Pancreas (tissue), 10 donors: ENCODE data around the gene UGT1A9. TPM values are rescaled to one million over a fixed set of nuclear protein-coding genes. Genes with fewer than 3 reads are reported as not detected.
"Not testable (repeated sequence)": the region's sequence is repeated elsewhere in the genome, so short reads cannot be mapped to it uniquely, and the experiment has no call there.

Experiments
- ATAC-seq, 4 donors: fragments of 200-7000 bp; cut with Tn5 transposase; one replicate each; pipeline versions ENCODE4 v1.8.0 to v1.9.1; 2020; ENCODE audit warnings: mild to moderate bottlenecking in 4 of 4, moderate library complexity in 4 of 4
- DNase-seq, 6 donors: peaks; one replicate each; pipeline ENCODE4 v3.0.0-alpha.2; 2020
- FAIRE-seq: peaks from 2 replicates; lab custom pipeline; 2012; peaks lifted over from hg19 to GRCh38; lab: Jason Lieb, UNC
- H3K27ac ChIP-seq, 4 donors: fragments of 200-600 bp; sonication (generic); 1 replicate in 3 of 4; 2 replicates in 1 of 4; pipeline versions ENCODE4 v1.5.0 to v1.8.0; 2020
- H3K27me3 ChIP-seq, 4 donors: fragments of 200-600 bp; one replicate each; pipeline ENCODE4 v1.8.0; 2021
- H3K36me3 ChIP-seq, 3 donors: fragments of 200-600 bp; sonication (generic) in 1 of 3; one replicate each; pipeline versions ENCODE4 v1.5.0 to v1.8.0; 2020 to 2021
- H3K4me1 ChIP-seq, 3 donors: fragments of 200-600 bp; one replicate each; pipeline ENCODE4 v1.8.0; 2021
- H3K4me3 ChIP-seq, 4 donors: fragments of 200-600 bp; sonication (generic) in 2 of 4; one replicate each; pipeline versions ENCODE4 v1.5.0 to v1.8.0; 2020 to 2021
- H3K9me3 ChIP-seq, 4 donors: fragments of 200-600 bp; one replicate each; pipeline ENCODE4 v1.8.0; 2021
- whole genome bisulfite sequencing, 2 donors: extraction: QIAGEN DNeasy Blood & Tissue Kit; methylation state at CpG; one replicate each; pipeline ENCODE4 v1.1.7; 2013; 5-methylcytosine and 5-hydroxymethylcytosine counted together
- intact Hi-C, 3 donors: fragments of 100-400 bp; cut with DNase I; formaldehyde crosslinking; loops; one replicate each; pipeline versions ENCODE4 v1.11.1 to v1.14.2; 2022
- polyA plus RNA-seq, 2 donors: library from polyadenylated mRNA; stranded (reverse); fragments of 200-250 nt; gene quantifications; one replicate each; pipeline ENCODE4 v1.2.3, GENCODE V29; 2013
- total RNA-seq, 6 donors: library from RNA; stranded (reverse); fragmentation: NEBNext Ultra II Directional in 4 of 6; extraction: Animal tissue kit (Norgen Biotek cat#: 25700) in 4 of 6; gene quantifications; one replicate each; pipeline versions ENCODE4 v1.2.1 to v1.2.4, GENCODE V29; 2021 to 2023
- TF ChIP-seq, protein P1 (sequence below), 4 donors: fragments of 200-600 bp; sonication (generic) in 3 of 4; IDR thresholded peaks; one replicate each; pipeline versions ENCODE4 v1.5.0 to v1.8.0; 2021; ENCODE audit warnings: antibody characterized with exemption in 4 of 4
- donor health status: healthy with polysubstance abuse.
- donor health status: DM: no; HTN: no; CAD: no; lungs with moderate emphysema.
- donor health status: DM: no; HTN: no; CAD: no.
- donor health status: control.
- donor health status: control.
- donor health status: Bipolar disorder and iron deficiency.
- donor health status: DM: yes; HTN: yes; CAD: no.
- donor health status: DM: no; HTN: no; CAD: no.
- donor health status: DM: no; HTN: no; CAD: no.
- donor health status: DM: yes; HTN: yes; CAD: no.

The UGT1A9 gene
- total and polyA plus RNA-seq, 8 donors: 0.09 TPM; not detected in 7

GRCh38 chr2:233699424-233700027 is 27.8 kb downstream of the UGT1A9 start:
- intact Hi-C loops: no loop called here
- DNase-seq (no peak), FAIRE-seq (no peak), ATAC-seq (peak in 1 of 4 donors; percentile 12)
- WGBS, 2 donors: 92% methylated on average over 8 of the region's 8 CpGs
- no peaks in the 10 kb centered on the region for H3K9me3 ChIP-seq
- peaks cover 0 to 8% (median 4%) of the 10 kb centered on the region in 3 donors for H3K4me1 ChIP-seq
- H3K27ac ChIP-seq: no peak overlapping the region
- TF ChIP-seq, protein P1, sequence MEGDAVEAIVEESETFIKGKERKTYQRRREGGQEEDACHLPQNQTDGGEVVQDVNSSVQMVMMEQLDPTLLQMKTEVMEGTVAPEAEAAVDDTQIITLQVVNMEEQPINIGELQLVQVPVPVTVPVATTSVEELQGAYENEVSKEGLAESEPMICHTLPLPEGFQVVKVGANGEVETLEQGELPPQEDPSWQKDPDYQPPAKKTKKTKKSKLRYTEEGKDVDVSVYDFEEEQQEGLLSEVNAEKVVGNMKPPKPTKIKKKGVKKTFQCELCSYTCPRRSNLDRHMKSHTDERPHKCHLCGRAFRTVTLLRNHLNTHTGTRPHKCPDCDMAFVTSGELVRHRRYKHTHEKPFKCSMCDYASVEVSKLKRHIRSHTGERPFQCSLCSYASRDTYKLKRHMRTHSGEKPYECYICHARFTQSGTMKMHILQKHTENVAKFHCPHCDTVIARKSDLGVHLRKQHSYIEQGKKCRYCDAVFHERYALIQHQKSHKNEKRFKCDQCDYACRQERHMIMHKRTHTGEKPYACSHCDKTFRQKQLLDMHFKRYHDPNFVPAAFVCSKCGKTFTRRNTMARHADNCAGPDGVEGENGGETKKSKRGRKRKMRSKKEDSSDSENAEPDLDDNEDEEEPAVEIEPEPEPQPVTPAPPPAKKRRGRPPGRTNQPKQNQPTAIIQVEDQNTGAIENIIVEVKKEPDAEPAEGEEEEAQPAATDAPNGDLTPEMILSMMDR (IDR thresholded peaks at IDR 0.05): no peak
- no peaks in the 10 kb centered on the region for H3K27me3 ChIP-seq
- H3K36me3 ChIP-seq: no peaks in the 10 kb centered on the region
- H3K4me3 ChIP-seq: no peak overlapping the region

- peak; percentile 47 for FAIRE-seq
Measured at GRCh38 chr2:233700028-233700635, 28.4 kb downstream of the UGT1A9 start.

DNA sequence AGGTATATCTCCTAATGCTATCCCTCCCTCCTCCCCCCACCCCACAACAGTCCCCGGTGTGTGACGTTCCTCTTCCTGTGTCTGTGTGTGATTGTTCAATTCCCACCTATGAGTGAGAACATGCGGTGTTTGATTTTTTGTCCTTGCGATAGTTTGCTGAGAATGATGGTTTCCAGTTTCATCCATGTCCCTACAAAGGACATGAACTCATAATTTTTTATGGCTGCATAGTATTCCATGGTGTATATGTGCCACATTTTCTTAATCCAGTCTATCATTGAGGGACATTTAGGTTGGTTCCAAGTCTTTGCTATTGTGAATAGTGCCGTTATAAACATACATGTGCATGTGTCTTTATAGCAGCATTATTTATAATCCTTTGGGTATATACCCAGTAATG is 29.1 kb downstream of the UGT1A9 start:
- ATAC-seq, H3K4me3 ChIP-seq, H3K36me3 ChIP-seq, intact Hi-C loops, DNase-seq, FAIRE-seq, H3K9me3 ChIP-seq, H3K27me3 ChIP-seq, H3K27ac ChIP-seq: not testable (repeated sequence)
- H3K4me1 ChIP-seq: peaks cover 3 to 11% (median 4%) of the 10 kb centered on the region in 3 donors
- 84 to 93% methylated on average over 5 of the region's 5 CpGs for WGBS, 2 donors

More at GRCh38 chr2:233700028-233700635, 28.4 kb downstream of the UGT1A9 start:
- H3K9me3 ChIP-seq: no peaks in the 10 kb centered on the region
- no peaks in the 10 kb centered on the region for H3K36me3 ChIP-seq
- WGBS, 2 donors: 4 to 11% methylated on average over 1 of the region's 1 CpG
- intact Hi-C loops: no loop called here
- H3K27me3 ChIP-seq: no peaks in the 10 kb centered on the region
- no peak overlapping the region for H3K4me3 ChIP-seq
- H3K4me1 ChIP-seq: peaks cover 0 to 8% (median 4%) of the 10 kb centered on the region in 3 donors
- peak in 2 of 6 donors; percentile 34 to 42 for DNase-seq
- peak; percentile 91 to 99 (median 94) for ATAC-seq
- no peak overlapping the region for H3K27ac ChIP-seq
- TF ChIP-seq, protein P1 (IDR thresholded peaks at IDR 0.05): no peak

- 45 to 47% methylated on average over 3 of the region's 3 CpGs for WGBS, 2 donors
- FAIRE-seq: no peak
- no peak for DNase-seq
- H3K36me3 ChIP-seq: no peaks in the 10 kb centered on the region
- ATAC-seq: no peak
- no peak overlapping the region for H3K27ac ChIP-seq
- H3K27me3 ChIP-seq: no peaks in the 10 kb centered on the region
- peaks cover 4 to 16% (median 6%) of the 10 kb centered on the region in 3 donors for H3K4me1 ChIP-seq
- intact Hi-C loops: no loop called here
- H3K4me3 ChIP-seq: no peak overlapping the region
- no peaks in the 10 kb centered on the region for H3K9me3 ChIP-seq
- TF ChIP-seq, protein P1 (IDR thresholded peaks at IDR 0.05): no peak
Measured at GRCh38 chr2:233702238-233702637, 30.5 kb downstream of the UGT1A9 start.

DNA sequence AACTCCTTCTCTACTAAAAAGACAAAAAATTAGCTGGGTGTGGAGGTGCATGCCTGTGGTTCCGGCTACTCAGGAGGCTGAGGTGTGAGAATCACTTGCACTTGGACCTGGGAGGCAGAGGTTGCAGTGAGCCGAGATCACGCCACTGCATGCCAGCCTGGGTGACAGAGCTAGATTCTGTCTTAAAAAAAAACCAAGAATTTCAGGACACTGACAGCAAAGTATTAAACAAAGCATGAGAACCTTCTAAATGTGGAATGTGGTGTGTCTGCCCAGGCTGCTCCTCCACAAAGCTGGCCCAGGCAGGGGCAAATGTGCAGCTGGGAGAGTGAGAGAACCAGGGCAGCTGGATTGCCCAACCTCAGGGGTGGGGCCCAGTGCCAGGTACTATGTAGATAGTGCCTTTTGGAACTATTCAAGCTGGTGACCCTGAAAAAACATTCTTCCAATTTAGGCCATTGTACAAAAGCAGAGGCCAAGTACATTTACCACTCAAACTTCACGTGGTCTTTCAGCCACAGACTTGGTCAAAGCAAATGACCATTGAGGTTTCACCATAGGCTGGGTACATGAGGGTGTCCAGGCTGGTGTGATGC is 34.3 kb downstream of the UGT1A9 start:
- intact Hi-C loops: no loop called here
- ATAC-seq: peak; percentile 95 to 100 (median 98)
- peak overlapping the region in 1 of 4 donors; percentile 9 for H3K27ac ChIP-seq

More for the DNA sequence above, 34.3 kb downstream of the UGT1A9 start:
- peak; percentile 64 to 88 (median 76) for DNase-seq
- Histone ChIP-seq H3K36me3 (no peaks in the 10 kb centered on the region), H3K4me3 (no peak overlapping the region), H3K27me3 (no peaks in the 10 kb centered on the region), H3K9me3 (no peaks in the 10 kb centered on the region), H3K4me1 (peaks cover 0 to 9% (median 6%) of the 10 kb centered on the region in 3 donors)
- 30 to 33% methylated on average over 4 of the region's 4 CpGs for WGBS, 2 donors
- FAIRE-seq: no peak
- TF ChIP-seq, protein P1 (IDR thresholded peaks at IDR 0.05): no peak
